Measurements from ENCODE around the gene GNG7. TPM values are rescaled to one million over a fixed set of nuclear protein-coding genes. Genes with fewer than 3 reads are reported as not detected.

GNG7 gene
- total and polyA plus RNA-seq, 10 of the 15 experiments (the other 5 are each of a cell fraction or from before 2014, with no cell fraction given), result 1.9 to 13.6 (median 6.5) TPM

GRCh38 chr19:2514981-2515518 is 187.4 kb downstream of the GNG7 start (continued):
- TF ChIP-seq CUX1 (IDR thresholded peaks at IDR 0.05; ENCODE audit: insufficient replicate concordance, low read depth, low read length) (no peak), MTA3 (IDR thresholded peaks at IDR 0.05; ENCODE audit: borderline replicate concordance, low read length) (no peak), ZNF592 (IDR thresholded peaks at IDR 0.05) (no peak), SUZ12 (IDR thresholded peaks at IDR 0.05; ENCODE audit: unreplicated experiment) (no peak), TAF1 (IDR thresholded peaks at IDR 0.05; ENCODE audit: borderline replicate concordance, low read depth, low read length) (no peak), IRF3 (IDR thresholded peaks at IDR 0.05) (no peak), ZNF24 (IDR thresholded peaks at IDR 0.05) (no peak), NRF1 (conservative IDR thresholded peaks at IDR 0.05; ENCODE audit: low read depth, low read length) (no peak)

Measured in GM12878 (cell line).